Stomach (tissue), 9 donors: ENCODE data around the gene QRSL1. TPM values are rescaled to one million over a fixed set of nuclear protein-coding genes. Genes with fewer than 3 reads are reported as not detected.

Experiments
- DNase-seq, 2 donors: peaks; one replicate each; pipeline versions ENCODE4 v3.0.0 to v3.0.0-alpha.2; 2013 to 2019
- H3K27ac ChIP-seq, 5 donors: fragments of 200-600 bp in 4 of 5; sonication (generic) in 4 of 5; one replicate each; pipeline ENCODE4 v1.5.1; 2013 to 2019; ENCODE audit warnings: mild to moderate bottlenecking in 1 of 5, moderate library complexity in 1 of 5
- H3K27me3 ChIP-seq, 3 donors: fragments of 200-600 bp; sonication (generic); one replicate each; pipeline ENCODE4 v1.5.1; 2017 to 2019; ENCODE audit warnings: mixed run types in 1 of 3
- H3K36me3 ChIP-seq, 4 donors: fragments of 200-600 bp; sonication (generic); 1 replicate in 3 of 4; 2 replicates in 1 of 4; pipeline ENCODE4 v1.5.1; 2016 to 2019
- H3K4me1 ChIP-seq, 4 donors: fragments of 200-600 bp; sonication (generic); one replicate each; pipeline ENCODE4 v1.5.1; 2016 to 2019
- H3K4me3 ChIP-seq, 4 donors: fragments of 200-600 bp; sonication (generic) in 3 of 4; one replicate each; pipeline ENCODE4 v1.5.1; 2016 to 2019; ENCODE audit warnings: mild to moderate bottlenecking in 1 of 4
- H3K9me3 ChIP-seq, 4 donors: fragments of 200-600 bp; sonication (generic); one replicate each; pipeline ENCODE4 v1.5.1; 2016 to 2019
- EP300 ChIP-seq: sonication (generic); formaldehyde crosslinking; IDR thresholded peaks from one replicate; pipeline ENCODE4 v1.6.1; 2017; ENCODE audit warnings: antibody characterized with exemption
- POLR2A ChIP-seq, 4 donors: fragments of 450-650 bp; IDR thresholded peaks; one replicate each; pipeline ENCODE4 v1.6.1; 2016; ENCODE audit warnings: antibody characterized with exemption in 4 of 4, control low read depth in 2 of 4, mild to moderate bottlenecking in 1 of 4, moderate library complexity in 1 of 4
- POLR2AphosphoS5 ChIP-seq, 3 donors: sonication (generic); formaldehyde crosslinking; IDR thresholded peaks; one replicate each; pipeline ENCODE4 v1.6.1; 2016; ENCODE audit warnings: antibody characterized with exemption in 3 of 3
- WGBS, 5 donors: extraction: QIAGEN DNeasy Blood & Tissue Kit in 3 of 5; methylation state at CpG; one replicate each; pipeline versions ENCODE4 v1.1.5 to v1.1.7; 2013 to 2018; 5-methylcytosine and 5-hydroxymethylcytosine counted together
- intact Hi-C: fragments of 100-400 bp; cut with DNase I; formaldehyde crosslinking; loops from one replicate; pipeline ENCODE4 v1.15.1; 2023; ENCODE audit warnings: low total_unique reads
- polyA plus RNA-seq, 3 donors: library from polyadenylated mRNA; stranded (reverse); fragments of 200-250 nt; gene quantifications; one replicate each; pipeline ENCODE4 v1.2.3, GENCODE V29; 2013
- total RNA-seq, 5 donors: library from RNA; depleted of rRNA; stranded (reverse); fragments of >200 nt; gene quantifications; one replicate each; pipeline versions ENCODE4 v1.1.0 to v1.2.3, GENCODE V29; 2014 to 2016
- TF ChIP-seq, protein P1 (sequence below), 7 experiments: fragments of 450-650 bp in 4 of 7; fragments of 200-600 bp in 3 of 7; sonication (generic) in 3 of 7; IDR thresholded peaks; one replicate each; pipeline ENCODE4 v1.5.1; 2016 to 2019; ENCODE audit warnings: antibody characterized with exemption in 7 of 7, control low read depth in 2 of 7, mild to moderate bottlenecking in 1 of 7
- donor health status: healthy with polysubstance abuse.
- donor health status: Bipolar disorder and iron deficiency.
- donor health status: healthy.

The QRSL1 gene
- total and polyA plus RNA-seq, 8 donors = 2.3 to 19.8 (median 6.9) TPM

DNA sequence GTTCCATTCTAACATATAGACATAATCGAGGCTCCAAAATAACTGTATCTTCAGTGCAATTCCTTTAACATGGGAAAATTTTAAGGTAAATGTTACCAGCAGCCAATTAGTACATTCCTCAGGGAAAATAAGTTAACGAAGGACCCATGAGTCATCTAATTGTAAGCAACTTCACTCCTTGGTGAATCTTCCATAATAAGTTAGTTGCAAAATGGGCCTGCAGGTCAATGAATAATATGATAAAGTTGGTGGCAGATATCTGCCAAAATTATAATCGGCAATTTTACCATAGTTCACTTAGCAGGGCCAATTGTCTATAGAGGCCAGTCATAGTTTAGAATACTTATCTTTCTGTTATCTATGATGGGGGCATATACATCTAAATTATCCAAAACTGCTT lies 42.3 kb downstream of the QRSL1 start:
- Histone ChIP-seq H3K27ac (no peak overlapping the region), H3K9me3 (no peaks in the 10 kb centered on the region), H3K4me1 (no peaks in the 10 kb centered on the region), H3K27me3 (no peaks in the 10 kb centered on the region), H3K4me3 (no peak overlapping the region), H3K36me3 (peaks cover 0 to 6% (median 3%) of the 10 kb centered on the region in 4 donors)
- TF ChIP-seq POLR2A (IDR thresholded peaks at IDR 0.05) (no peak), EP300 (no peak), POLR2AphosphoS5 (IDR thresholded peaks at IDR 0.05) (no peak)
- TF ChIP-seq, protein P1, sequence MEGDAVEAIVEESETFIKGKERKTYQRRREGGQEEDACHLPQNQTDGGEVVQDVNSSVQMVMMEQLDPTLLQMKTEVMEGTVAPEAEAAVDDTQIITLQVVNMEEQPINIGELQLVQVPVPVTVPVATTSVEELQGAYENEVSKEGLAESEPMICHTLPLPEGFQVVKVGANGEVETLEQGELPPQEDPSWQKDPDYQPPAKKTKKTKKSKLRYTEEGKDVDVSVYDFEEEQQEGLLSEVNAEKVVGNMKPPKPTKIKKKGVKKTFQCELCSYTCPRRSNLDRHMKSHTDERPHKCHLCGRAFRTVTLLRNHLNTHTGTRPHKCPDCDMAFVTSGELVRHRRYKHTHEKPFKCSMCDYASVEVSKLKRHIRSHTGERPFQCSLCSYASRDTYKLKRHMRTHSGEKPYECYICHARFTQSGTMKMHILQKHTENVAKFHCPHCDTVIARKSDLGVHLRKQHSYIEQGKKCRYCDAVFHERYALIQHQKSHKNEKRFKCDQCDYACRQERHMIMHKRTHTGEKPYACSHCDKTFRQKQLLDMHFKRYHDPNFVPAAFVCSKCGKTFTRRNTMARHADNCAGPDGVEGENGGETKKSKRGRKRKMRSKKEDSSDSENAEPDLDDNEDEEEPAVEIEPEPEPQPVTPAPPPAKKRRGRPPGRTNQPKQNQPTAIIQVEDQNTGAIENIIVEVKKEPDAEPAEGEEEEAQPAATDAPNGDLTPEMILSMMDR (IDR thresholded peaks at IDR 0.05) = no peak
- WGBS, 5 donors = 85 to 94% (median 91%) methylated on average over 3 of the region's 3 CpGs
- intact Hi-C loops = no loop called here
- no peak for DNase-seq

DNA sequence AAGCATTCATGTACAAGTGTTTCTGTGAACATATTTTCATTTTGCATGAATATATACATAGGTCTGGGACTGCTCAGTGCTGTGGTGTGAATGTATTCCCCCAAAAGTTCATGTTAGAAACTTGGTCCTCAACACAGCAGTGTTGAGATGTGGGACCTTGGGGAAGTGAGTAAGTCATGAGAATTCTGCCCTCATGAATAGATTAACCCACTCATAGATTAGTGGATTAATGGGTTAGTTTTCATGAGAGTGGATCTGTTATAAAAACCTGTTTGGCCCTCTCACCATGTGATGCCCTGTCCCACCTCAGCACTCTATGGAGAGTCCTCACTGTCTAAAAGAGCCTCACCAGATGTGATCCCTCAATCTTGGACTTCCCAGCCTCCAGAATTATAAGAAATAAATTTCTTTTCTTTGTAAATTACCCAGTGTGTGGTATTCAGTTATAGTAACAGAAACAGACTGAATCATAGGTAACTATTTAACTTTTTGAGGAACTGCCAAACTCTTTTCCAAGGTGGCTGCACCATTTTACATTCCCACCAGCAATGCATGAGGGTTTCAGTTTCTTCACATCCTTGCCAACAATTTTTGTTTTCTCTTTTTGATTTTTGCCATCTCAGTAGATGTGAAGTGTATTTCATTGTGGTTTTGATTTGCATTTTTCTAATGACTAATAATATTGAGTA lies 45.3 kb downstream of the QRSL1 start:
- DNase-seq = no peak
- no peak for TF ChIP-seq POLR2AphosphoS5 (IDR thresholded peaks at IDR 0.05)
- Histone ChIP-seq H3K27me3 (no peaks in the 10 kb centered on the region), H3K27ac (no peak overlapping the region), H3K9me3 (no peaks in the 10 kb centered on the region), H3K4me1 (no peaks in the 10 kb centered on the region), H3K4me3 (no peak overlapping the region), H3K36me3 (no peaks in the 10 kb centered on the region)
- intact Hi-C loops = no loop called here

DNA sequence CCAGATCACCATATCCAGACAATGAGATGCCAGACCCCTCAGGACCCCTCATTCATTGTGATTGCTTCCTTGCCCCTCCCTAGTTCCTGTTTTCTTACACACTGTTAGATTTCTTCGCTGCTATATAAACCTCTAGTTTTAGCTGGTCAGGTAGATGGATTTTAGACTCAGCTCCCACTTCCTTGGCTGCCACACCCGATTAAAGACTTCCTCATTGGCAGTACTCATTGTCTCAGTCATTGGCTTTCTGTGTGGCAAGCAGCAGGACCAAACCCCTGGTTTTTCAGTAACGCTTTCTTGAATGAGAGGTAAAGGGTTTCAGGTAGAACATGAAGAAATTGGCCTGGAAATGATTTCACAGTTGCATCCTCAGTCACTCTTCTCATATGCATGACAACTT lies 47.9 kb downstream of the QRSL1 start:
- 73 to 81% (median 74%) methylated on average over 3 of the region's 3 CpGs for WGBS, 5 donors
- TF ChIP-seq POLR2A (IDR thresholded peaks at IDR 0.05) (no peak), POLR2AphosphoS5 (IDR thresholded peaks at IDR 0.05) (no peak), EP300 (no peak)
- TF ChIP-seq, protein P1 (IDR thresholded peaks at IDR 0.05) = no peak

DNA sequence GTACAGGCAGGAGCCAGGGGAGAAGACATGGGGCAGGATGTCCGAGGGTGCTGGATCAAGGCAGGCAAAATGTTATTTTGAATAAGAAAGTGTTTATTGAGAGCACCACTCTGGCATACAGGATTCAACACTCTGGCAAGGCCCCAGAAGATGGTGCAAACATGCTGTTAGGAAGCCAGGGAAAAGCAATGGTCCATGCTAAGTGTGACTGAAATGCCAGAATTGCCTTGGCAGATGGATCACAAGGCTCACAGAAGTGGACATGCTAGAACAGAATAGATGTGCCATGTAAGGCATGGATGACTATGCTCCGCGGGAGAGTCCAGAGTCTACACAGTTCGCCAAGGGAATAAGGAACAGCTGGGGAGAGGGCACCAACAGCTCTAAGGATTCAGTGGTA lies 54.6 kb downstream of the QRSL1 start:
- Histone ChIP-seq H3K27me3 (no peaks in the 10 kb centered on the region), H3K27ac (no peak overlapping the region), H3K4me1 (no peaks in the 10 kb centered on the region), H3K4me3 (no peak overlapping the region), H3K36me3 (no peaks in the 10 kb centered on the region), H3K9me3 (no peaks in the 10 kb centered on the region)
- no peak for DNase-seq
- TF ChIP-seq EP300 (no peak), POLR2A (IDR thresholded peaks at IDR 0.05) (no peak), POLR2AphosphoS5 (IDR thresholded peaks at IDR 0.05) (no peak)
- TF ChIP-seq, protein P1 (IDR thresholded peaks at IDR 0.05) = no peak
- WGBS, 5 donors = 89 to 100% (median 95%) methylated on average over 4 of the region's 4 CpGs
- intact Hi-C loops = no loop called here

More for the DNA sequence above, 47.9 kb downstream of the QRSL1 start:
- no peaks in the 10 kb centered on the region for H3K4me1 ChIP-seq
- H3K36me3 ChIP-seq = no peaks in the 10 kb centered on the region
- no peak overlapping the region for H3K27ac ChIP-seq
- H3K9me3 ChIP-seq = no peaks in the 10 kb centered on the region
- no peaks in the 10 kb centered on the region for H3K27me3 ChIP-seq
- intact Hi-C loops = no loop called here
- H3K4me3 ChIP-seq = no peak overlapping the region
- no peak for DNase-seq

DNA sequence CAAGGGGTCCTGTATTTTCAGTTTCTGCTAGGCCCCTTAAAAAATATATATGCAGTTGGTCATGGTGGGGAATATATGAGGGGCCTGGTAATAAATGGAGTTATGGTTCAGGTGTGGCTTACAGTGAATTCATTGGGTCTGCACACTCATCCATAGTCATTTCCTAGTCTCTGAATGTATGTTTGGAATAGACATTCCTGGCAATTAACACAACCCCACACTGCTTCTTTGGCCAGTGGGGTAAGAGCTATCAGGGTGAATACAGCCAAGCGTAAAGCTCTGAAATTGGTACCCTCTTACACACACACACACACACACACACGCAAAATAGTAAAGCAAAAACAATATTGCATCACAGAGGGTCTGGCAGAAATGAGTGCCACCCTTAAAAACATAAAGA lies 56.5 kb downstream of the QRSL1 start:
- WGBS, 5 donors = 89 to 100% (median 96%) methylated on average over 2 of the region's 2 CpGs

More for the DNA sequence above, 56.5 kb downstream of the QRSL1 start:
- no peaks in the 10 kb centered on the region for H3K36me3 ChIP-seq
- no peak overlapping the region for H3K27ac ChIP-seq
- TF ChIP-seq POLR2A (IDR thresholded peaks at IDR 0.05) (no peak), POLR2AphosphoS5 (IDR thresholded peaks at IDR 0.05) (no peak), EP300 (no peak)
- TF ChIP-seq, protein P1 (IDR thresholded peaks at IDR 0.05) = no peak
- H3K4me3 ChIP-seq = no peak overlapping the region
- no peaks in the 10 kb centered on the region for H3K27me3 ChIP-seq
- DNase-seq = no peak
- no peaks in the 10 kb centered on the region for H3K9me3 ChIP-seq
- intact Hi-C loops = no loop called here
- no peaks in the 10 kb centered on the region for H3K4me1 ChIP-seq
